NK-92 treated with Interleukin-12 subunit alpha and Interleukin-12 subunit beta, amount 100 ng/mL, for 24 hours (cell line): ENCODE results near the gene CREB5.

Experiments used
- DNase-seq: peaks from one replicate; lab custom pipeline; 2025; lab: John Stamatoyannopoulos, UW

The CREB5 gene

DNA sequence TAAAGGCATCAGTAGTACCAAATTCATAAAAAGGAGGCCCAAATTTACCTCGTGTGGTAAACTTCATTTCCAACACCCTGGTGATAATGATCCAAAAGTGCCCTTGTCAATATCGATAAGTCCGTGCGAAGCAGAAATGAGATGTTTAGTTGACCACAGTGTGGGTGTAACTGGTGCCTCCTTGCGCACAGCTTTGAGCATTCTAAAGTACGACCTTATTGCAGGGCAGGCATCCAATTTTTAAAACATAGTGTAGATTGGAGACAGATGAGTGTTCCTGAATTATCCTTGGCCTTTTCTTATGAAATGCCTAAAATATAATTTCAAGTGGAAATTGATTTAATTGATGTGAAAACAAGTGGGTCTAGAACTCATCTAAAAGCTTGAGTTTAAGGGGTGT is 297.4 kb downstream of the CREB5 start:
- DNase-seq, result no peak

DNA sequence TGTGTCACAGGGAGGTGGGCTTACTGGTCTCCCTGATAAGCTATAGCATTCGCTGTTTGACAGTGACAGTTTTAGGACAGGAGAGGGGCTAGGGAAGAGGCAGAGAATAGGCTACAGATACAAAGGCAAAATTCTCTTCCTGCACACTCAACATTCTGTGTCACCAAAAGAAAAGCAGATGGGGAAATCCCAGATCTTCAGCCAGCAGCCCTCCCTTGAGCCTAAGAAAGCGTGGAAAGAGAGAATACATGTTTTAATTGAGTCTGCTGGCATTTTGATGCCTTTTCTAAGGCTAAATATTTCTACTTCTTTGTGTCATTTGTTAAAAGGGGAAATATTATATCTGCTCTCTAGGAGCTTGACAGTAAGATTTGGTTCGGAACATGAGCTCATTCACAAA is 298.8 kb downstream of the CREB5 start:
- no peak for DNase-seq

DNA sequence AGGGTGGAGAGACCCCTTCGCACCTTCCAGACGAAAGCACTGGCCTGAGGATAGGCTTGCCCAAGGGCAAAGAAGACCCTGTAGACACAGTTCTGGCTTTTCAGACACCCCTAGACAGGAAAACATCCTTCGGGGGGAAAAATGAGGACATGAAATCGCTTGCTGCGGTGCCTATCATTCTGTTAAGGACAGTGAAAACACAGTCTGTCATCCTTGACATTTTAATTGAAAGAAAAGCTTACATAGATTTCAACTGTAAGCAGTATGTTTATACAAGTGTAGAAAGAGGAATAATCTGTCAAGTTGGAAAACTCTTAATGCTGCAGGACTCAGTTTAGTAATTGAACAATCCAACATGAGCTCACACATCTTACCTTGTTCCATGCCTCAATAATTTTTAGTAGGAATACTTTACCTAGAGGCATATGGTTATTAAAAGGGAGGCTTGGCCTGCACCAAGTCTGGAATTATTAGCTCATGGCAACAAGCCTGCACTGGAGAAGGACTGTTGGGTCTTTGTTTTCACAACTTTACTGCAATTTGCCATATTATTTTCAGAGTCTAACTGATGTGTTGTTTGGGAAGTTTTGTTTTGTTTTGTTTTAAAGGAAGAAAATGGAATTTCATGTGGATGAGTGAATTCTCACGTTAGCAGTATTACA is 302.3 kb downstream of the CREB5 start:
- DNase-seq, result no peak

DNA sequence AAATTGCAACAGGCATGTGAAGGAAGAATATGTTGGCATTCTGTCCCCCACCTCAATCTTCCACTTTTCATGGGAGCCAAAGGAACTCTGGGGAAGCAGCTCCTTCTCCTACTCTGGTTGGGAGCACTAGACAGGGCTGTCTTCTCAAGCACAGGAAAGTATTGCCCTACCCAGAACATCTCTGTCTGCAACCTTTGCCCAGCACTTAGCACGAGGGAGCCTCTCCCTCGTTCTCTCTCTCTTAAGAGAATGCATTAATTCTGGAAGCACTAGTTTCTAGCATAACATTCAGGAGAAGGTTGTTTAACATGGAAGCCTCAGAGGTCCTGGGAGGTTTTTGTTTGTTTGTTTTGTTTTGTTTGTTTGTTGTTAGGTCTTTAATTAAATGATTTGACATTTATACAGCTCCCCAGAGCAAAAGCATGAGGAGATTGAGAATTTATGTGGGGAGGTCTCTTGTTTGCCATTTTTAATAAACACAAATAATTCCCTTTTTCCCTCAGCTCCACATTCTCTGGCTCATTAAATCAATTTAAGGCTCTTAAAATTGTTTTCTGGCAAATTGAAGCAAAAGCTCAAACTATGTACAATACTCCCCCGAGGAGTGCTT is 305.2 kb downstream of the CREB5 start:
- no peak for DNase-seq

DNA sequence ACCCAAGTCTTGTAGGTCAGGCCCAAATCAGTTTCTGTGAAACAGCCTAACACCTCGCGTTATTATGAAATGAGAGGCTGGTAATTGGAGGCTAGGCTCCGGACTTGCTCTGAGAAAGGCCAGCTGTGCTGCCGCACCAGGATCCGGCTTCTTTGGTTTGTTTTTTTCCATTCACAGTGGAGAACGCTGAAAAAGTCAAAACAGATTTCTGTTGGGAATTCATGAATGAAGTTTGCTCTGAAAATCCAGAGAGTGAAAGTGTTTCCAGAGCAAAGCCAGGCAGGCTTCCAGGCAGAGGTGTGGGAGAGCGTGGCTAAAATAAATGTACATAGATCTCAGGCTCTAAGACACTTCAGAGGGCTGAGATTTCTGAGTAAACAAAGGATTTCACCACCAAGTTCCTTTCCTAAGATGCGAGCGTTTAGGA is 305.8 kb downstream of the CREB5 start:
- no peak for DNase-seq

DNA sequence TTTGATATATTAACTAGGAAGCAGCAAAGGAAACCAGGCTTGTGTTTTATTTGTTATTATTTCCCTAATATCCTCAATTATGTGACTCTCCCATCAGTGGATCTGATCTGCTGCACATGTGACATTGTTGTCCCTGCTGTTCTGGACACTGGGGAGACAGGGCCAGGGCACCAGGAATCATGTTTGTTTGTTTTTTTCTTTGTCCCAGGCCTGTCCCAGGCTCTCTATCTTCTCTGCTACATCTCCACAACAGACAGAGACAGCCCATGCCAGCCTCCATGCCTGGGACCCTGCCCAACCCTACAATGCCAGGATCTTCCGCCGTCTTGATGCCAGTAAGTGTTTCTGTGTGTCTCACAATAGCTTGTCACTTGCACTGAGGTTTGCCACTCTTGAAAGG is 306.2 kb downstream of the CREB5 start:
- no peak for DNase-seq

DNA sequence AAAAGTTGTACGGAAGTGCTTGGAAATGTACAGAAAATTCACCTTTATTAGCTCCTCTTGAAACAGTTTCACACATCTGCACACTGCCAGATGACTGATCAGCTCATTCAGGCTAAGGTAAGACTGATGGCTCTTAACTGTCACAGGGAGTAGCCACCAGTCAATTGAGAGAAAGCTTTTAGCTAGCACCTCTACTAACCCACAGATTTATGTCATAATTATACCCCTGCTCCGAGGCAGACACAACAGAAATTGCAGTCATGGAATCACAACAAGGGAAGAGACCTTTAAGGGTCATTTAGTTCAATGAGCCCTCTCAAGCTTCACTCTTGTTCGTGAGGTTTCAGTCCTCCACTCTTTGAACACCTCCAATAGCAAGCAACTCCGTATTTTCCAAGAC is 310.4 kb downstream of the CREB5 start:
- DNase-seq, result no peak

DNA sequence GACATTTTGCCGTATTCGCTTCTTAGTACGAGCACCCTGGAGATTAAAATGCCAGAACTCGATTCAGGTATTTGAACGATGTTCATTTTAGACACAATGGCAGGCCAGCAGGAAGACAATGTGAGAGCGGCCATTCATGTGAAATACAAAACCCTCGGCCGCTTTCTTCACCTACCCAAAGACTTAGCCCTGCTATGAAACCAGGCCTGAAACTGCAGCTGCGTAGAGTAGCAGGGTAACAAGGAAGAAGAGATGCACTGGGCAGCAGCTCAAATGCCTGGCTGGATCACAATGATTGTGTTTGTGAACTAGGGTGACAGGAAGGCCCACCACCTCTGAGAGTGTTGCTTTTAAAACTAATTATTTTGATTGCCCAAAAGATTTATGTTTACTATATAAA is 311.0 kb downstream of the CREB5 start:
- no peak for DNase-seq

DNA sequence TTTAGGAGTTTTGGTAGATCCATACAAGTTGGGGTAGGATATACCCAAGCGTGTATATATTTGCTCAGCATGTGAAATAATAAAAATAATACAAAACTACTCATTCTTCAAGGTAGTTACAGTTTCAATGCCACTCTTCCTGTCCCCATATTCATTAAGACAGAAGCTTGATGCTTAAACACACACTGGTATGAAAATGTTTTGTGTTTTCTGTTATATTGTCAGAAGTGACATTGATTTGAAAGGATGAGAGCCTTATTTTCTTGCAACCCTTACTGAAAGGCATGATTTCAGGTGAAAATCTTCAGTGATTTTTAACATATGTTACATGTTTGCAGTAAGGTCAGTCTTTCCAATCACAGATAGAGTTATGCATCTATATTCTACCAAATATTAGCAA is 312.2 kb downstream of the CREB5 start:
- no peak for DNase-seq

DNA sequence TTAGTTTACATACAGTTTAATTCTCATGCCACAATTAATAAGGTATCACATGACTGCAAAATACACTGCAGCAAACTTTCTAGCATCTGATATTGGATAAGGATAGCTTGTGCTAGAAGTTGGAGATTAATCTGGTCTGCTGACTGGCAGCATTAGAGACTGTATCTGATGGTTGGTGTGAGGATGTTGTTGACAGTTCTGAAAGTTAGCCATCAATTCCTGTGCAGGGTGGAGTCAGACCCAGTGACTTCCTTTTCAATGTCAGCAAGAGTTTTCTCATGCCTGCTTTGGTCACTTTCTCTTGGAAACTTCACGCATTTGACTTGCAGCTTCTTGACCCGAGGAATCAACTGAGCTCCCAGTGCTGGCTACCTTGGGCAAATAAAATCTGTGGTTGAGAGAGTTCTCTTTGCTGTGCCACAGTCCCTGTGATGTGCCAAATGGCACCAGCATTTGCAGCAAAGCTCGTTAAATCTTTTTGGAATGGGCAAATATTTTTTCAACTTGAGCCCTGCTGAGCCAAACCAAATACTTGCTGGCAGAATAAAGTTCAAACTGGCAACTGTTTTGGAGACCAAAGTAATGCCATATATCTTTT is 312.8 kb downstream of the CREB5 start:
- no peak for DNase-seq

DNA sequence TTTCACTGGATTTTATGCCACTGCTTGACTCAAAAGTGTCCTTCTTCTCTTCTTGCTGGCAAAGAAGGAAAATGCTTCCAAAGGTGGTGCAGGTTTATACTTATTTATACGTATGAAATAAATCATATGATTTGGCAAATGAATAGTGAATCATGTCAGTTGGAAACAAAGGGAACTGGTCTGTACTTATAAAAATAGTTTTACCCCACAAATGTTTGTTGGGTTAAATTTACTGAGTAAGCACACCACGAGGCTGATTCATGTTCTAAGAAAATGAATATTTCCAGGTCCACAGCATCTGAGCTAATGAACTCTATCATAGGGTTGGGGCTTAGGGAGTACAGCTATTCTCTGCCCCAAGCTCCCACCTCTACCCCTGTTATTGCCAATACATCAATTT is 313.6 kb downstream of the CREB5 start:
- DNase-seq, result no peak

DNA sequence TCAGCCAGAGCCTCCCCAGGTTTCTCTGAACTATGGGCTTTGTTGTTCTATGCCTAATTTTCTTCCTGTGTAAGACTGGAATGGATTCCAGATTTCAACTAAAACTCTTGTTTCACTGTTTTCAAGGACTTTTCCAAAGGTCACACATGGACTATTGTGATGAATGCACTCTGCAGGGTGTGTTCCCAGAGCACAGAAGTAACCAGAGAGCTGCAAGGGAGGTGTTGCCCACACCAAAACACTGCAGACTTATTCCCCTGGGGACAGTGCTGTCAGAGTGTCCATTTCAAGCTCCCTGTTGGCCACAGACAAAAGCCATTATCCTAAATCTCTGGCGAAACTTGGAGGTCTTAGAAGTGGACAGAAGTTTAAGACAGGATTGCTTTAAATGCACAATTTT is 314.2 kb downstream of the CREB5 start:
- no peak for DNase-seq

DNA sequence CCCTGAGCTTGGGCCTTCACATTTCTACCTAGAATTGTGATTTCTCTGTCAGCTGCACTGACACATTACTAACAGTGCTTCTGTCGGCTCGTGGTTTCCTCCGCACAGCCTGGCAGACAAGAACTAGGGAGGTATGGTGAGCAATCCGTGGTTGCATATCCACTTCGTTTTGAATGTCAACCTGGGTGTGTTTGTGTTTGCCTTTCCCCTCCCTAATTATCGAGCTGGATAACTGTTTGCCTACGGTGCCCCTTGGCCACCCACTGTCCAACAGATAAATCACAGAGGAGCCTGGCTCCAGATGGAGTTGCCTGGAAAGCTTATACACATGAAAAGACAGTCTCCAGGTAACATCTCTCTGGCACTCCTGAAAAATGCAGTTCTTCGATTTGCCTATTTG is 317.0 kb downstream of the CREB5 start:
- DNase-seq, result no peak

DNA sequence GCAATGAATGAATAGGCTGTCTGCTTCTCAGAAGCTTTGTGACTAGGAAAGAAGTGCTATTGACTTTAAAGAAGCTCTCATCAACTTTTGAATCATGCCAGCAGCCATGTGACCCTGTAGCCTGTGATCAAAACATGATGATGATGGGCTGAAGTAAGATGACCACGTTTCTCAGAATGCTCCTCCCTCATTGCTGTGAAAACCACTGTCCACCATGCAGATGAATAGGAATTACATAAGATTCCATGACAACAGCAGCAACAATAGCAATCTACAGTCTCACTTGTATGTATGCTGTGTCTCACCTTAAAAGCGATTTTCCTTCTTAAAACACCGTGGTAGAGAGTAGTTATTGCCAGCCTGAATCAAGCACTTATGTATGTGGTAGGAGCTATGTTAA is 317.4 kb downstream of the CREB5 start:
- no peak for DNase-seq

DNA sequence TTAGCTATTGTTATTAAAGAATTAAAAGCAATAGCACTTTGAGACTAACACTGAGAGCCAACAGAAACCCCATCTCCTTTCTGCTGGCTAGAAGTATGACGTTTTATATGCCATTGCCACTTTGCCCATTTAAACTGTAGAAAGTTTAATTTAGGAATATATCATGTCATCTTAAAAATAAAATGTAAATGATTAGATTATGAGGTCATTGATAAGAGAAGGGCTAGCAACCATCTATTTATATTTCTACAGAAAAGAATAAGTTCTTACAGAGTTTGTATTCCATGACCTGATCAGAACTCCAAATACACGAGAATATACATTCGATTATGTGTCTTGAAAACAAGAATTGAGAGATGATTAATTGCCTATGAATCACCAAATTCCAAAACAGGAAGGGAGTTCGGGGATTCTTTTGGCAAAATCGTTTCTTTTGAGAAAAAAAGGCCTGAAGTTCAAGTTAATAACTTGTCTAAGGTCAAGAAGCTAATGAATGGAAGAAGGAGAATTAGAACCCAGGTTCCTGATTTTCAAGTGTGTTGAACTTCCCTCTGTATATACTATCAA is 318.9 kb downstream of the CREB5 start:
- no peak for DNase-seq

DNA sequence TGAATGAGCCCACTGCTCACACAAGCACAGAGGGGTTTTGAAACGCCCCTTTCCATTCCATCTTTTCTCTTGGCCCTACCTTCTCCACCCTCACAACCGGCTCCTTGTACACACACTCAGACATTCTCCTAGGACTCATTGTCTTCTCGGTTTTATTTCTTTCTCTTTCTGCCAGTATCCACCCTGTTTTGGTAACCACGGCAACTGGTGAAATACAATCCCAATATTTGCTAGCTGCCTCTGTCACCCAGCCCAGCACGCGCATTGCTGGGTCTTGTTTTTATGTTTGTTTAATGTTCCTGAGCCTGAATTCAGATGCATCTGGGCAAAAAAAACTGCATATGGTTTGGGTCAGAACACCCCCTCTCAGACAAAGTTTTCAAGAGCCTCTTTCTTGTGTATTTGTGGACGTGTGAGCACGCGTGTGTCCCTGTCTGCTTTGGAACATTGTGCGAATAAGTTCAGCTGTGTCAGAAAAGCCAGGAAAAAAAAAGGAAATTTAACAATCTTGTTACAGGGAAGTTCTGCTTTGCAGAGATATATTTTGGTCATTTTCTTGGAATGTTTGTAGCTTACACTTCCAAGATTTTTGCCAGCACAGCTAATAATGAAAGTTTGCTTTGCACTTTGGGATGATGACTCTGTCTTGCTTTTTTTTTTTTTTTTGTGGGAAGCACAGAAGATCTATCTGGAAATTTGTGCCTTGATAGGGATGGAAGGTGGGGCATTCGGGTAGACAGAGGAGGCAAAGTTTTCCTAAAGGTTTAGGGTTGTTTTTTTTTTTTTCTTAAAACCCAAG is 320.0 kb downstream of the CREB5 start:
- DNase-seq, result no peak

DNA sequence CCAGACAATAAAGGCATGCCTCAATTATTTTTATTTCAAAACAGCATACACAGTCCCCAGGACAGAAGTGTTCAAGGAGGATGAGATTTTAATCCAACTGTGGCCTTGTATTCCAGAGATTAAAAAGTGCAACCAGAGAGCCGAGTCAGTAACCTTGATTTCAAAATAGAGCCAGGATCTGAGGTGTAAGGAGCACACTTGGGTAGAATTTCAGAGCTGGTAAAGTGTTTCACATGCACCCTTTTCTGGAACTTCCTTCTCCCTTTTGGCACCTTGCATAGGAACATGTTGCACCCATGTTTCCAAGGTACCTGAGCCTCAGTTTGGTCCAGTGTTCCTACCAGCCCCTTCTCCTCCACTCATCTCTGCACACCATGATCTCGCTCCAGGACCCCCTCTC is 320.7 kb downstream of the CREB5 start:
- DNase-seq, result no peak

DNA sequence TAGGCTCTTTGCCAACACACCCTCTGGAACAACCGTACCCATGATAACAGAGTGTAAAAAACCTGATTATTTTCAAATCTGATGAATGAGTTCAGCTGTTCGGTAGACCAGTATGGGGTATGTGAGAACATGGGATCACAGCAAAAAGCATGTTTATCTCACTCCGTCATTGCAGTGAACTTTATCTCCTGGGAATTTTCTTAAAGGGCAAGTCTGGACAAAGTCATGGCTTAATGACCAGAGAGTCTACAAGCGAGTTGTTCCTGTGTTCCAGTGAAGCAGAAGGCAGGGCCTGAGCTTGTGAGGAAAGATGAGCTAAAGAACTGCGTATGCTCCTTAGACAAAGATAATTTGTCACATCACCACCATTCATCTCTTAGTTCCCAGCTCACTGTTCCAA is 326.1 kb downstream of the CREB5 start:
- DNase-seq, result no peak

DNA sequence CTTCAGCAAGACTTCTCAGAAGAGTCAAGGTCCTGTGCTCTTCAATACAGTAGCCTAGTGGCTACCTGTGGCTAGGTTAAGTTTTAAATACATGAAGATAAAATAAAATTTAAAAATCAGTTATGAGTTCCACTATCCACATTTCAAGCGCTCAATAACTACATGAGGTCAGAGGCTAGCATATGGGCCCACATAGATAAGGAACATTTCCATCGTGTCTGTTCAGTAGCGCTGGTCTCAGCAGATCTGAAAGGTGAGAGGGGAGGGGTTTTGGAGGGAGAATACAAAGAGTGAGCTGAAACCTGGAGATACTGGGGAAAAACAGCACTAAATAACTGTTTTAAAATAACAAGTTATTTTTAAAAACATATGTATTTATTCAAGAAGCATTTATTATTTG is 326.8 kb downstream of the CREB5 start:
- no peak for DNase-seq

DNA sequence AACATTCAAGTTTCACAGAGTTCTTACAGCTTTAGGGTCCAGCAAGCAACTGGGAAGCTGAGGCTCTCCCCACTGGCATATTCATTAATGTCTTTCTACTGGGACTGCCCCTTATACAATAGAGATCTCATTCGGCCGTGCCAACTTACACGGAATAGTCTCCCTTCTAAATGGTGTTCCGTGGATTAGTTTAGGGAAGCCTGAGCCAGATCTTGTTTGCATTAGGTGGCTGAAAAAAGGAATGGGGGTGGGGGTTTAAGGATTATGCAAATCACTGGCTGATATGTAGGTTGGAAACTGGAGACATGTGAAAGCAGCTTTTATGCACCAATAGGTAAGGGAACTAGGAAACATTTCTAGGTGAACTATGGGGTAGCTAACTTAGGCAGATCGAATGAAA is 327.5 kb downstream of the CREB5 start:
- no peak for DNase-seq

DNA sequence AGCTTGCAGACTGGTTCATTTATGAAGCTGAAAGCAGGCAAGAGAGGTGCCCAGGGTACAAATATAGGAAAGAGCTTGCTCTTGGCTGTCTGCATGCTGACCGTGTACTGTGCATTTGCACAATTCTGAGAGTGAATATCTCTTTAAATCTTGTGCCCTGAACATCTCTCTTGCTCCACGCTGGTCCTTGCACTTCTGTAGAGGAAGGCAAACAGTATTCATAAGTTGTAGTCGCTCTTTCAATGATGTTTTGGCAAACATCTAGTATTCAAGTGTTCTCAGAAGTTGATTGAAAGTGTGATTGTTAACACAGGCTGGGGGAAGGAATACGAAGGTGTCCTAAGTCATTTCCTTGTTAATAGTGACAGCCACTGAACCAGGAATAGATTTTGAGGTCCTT is 332.6 kb downstream of the CREB5 start:
- no peak for DNase-seq

DNA sequence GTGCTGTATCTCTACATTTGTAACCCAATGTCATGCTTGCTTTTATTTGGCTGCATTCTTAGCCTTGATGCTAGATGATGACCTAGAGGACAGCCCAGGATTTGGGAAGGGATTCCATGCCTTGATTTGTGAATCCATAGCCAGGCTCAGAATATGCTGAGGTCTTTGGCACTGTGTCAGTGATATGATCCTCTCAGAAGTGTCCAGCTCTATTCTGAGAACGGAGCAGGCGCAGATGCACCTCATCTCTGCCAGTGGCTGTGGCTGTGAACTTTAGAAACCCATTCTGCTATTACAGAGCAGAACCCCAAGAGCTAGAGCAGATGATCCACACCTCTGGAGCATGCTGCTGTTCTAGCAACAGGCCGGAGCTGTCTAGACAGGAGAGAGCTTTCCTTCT is 333.0 kb downstream of the CREB5 start:
- no peak for DNase-seq

DNA sequence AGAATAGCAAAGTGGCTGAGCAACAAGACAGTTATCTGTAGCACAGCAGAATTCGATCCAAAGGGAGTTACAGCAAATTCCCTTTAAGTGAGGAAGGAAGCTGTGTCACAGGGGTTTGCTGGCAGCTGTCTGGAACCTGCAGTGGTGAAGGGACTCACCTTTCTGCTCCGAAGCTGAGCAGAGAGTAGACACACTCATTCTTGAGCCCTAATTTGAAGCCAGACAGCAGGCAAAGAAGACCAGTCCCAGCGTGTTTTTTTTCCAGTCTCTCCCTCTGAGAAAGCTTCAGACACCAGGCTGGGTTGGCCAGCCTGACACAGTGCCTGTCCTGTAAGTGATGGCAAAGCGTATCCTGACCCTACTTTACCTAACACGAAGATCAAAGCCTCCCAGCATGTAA is 335.1 kb downstream of the CREB5 start:
- no peak for DNase-seq
